C1 segment of cervical spinal cord (tissue), 14 donors: ENCODE results near the gene PPDPF.
A peak's percentile ranks its signal among the peaks of the same experiment; 100 is the strongest.

Source experiments
- DNase-seq, 14 donors: peaks; one replicate each; lab custom pipeline; 2025; lab: John Stamatoyannopoulos, UW

PPDPF gene

GRCh38 chr20:63520934-63521601 is 503 bp downstream of the PPDPF start:
- peak in 13 of 14 donors; percentile 11 to 85 (median 70) for DNase-seq

- DNase-seq, result no peak
These were observed 1.0 kb downstream of the PPDPF start for GRCh38 chr20:63521602-63522001.

GRCh38 chr20:63522091-63522868 is 1.7 kb downstream of the PPDPF start:
- no peak for DNase-seq

GRCh38 chr20:63522981-63523611 is 2.5 kb downstream of the PPDPF start:
- DNase-seq, result no peak

GRCh38 chr20:63525185-63525584 is 4.6 kb downstream of the PPDPF start:
- no peak for DNase-seq

- no peak for DNase-seq
These were observed 5.4 kb downstream of the PPDPF start for GRCh38 chr20:63525971-63526370.

GRCh38 chr20:63527184-63527583 is 6.6 kb downstream of the PPDPF start:
- no peak for DNase-seq

GRCh38 chr20:63529180-63529860 is 8.8 kb downstream of the PPDPF start:
- no peak for DNase-seq

- DNase-seq, result no peak
These were observed 9.6 kb downstream of the PPDPF start for GRCh38 chr20:63529861-63530787.

- no peak for DNase-seq
These were observed 10.2 kb downstream of the PPDPF start for GRCh38 chr20:63530788-63531160.

- no peak for DNase-seq
These were observed 11.3 kb downstream of the PPDPF start for GRCh38 chr20:63531686-63532448.

GRCh38 chr20:63532449-63532971 is 11.9 kb downstream of the PPDPF start:
- DNase-seq, result no peak

- DNase-seq, result no peak
These were observed 12.8 kb downstream of the PPDPF start for GRCh38 chr20:63533388-63533787.

GRCh38 chr20:63533871-63534393 is 13.4 kb downstream of the PPDPF start:
- no peak for DNase-seq

GRCh38 chr20:63534427-63534830 is 13.9 kb downstream of the PPDPF start:
- DNase-seq, result no peak

- DNase-seq, result no peak
These were observed 14.5 kb downstream of the PPDPF start for GRCh38 chr20:63534831-63535651.

GRCh38 chr20:63536241-63536977 is 15.8 kb downstream of the PPDPF start:
- DNase-seq, result no peak

- no peak for DNase-seq
These were observed 16.5 kb downstream of the PPDPF start, which contains the start of gene PTK6 for GRCh38 chr20:63536997-63537524. TSS of gene PTK6 (minus strand) at chr20:63537376. CDS start at chr20:63537314, 62 bp downstream.
